H1 (cell line): ENCODE data around the gene SGCD. TPM values are rescaled to one million over a fixed set of nuclear protein-coding genes. Genes with fewer than 3 reads are reported as not detected.

Source experiments
- CTCF ChIA-PET: fragments of 300-600 bp; sonication (Branson Sonifier 250); formaldehyde crosslinking; loops from one replicate; lab custom pipeline; 2021; ENCODE audit not compliant: partially characterized antibody; lab: Charles Lee
- POLR2A ChIA-PET: fragments of 300-600 bp; sonication (Branson Sonifier 250); formaldehyde crosslinking; loops from one replicate; lab custom pipeline; 2021; ENCODE audit warnings: inconsistent platforms; ENCODE audit not compliant: partially characterized antibody; lab: Charles Lee
- DNase-seq, 2 experiments: peaks; one replicate each; pipeline versions ENCODE4 v3.0.0 to v3.0.0-alpha.2; 2010 to 2022; ENCODE audit warnings: low spot score in 2 of 2, low read depth in 1 of 2, mixed read lengths in 1 of 2
- FAIRE-seq: peaks from 2 replicates; lab custom pipeline; 2011; peaks lifted over from hg19 to GRCh38; lab: Jason Lieb, UNC
- H2AFZ ChIP-seq: 2 replicates; pipeline ENCODE4 v1.8.1; 2012; ENCODE audit warnings: low read length, inconsistent platforms
- H2AK5ac ChIP-seq: 2 replicates; pipeline ENCODE4 v1.6.1; 2013; ENCODE audit warnings: low read depth, low read length
- H2BK120ac ChIP-seq: replicated peaks from 2 replicates; pipeline ENCODE3; 2013; ENCODE audit warnings: low read depth, low read length, inconsistent platforms
- H2BK12ac ChIP-seq: 2 replicates; pipeline ENCODE4 v1.6.1; 2013; ENCODE audit warnings: low read depth, low read length
- H2BK15ac ChIP-seq: 2 replicates; pipeline ENCODE4 v1.6.1; 2013; ENCODE audit warnings: low read length
- H2BK20ac ChIP-seq: 2 replicates; pipeline ENCODE4 v1.6.1; 2013; ENCODE audit warnings: low read length
- H2BK5ac ChIP-seq: 2 replicates; pipeline ENCODE4 v1.6.1; 2013; ENCODE audit warnings: low read depth, low read length
- H3K14ac ChIP-seq: 2 replicates; pipeline ENCODE4 v1.6.1; 2013; ENCODE audit warnings: inconsistent platforms; ENCODE audit not compliant: insufficient read length
- H3K18ac ChIP-seq: 2 replicates; pipeline ENCODE4 v1.6.1; 2013; ENCODE audit warnings: low read length; ENCODE audit errors: extremely low read depth
- H3K23ac ChIP-seq: 2 replicates; pipeline ENCODE4 v1.6.1; 2013; ENCODE audit warnings: inconsistent platforms; ENCODE audit not compliant: insufficient read length
- H3K23me2 ChIP-seq: 2 replicates; pipeline ENCODE4 v1.6.1; 2013; ENCODE audit warnings: low read depth, low read length
- H3K27ac ChIP-seq: 2 replicates; pipeline ENCODE4 v1.6.1; 2011; ENCODE audit warnings: low read depth, low read length, inconsistent platforms
- H3K27me3 ChIP-seq, 4 experiments: replicated peaks in 1 of 4; 1 replicate in 1 of 4; 2 replicates in 3 of 4; pipeline versions ENCODE4 v1.6.1 to v1.8.1; 2011 to 2013; ENCODE audit warnings: low read length in 3 of 4, mild to moderate bottlenecking in 3 of 4, inconsistent platforms in 2 of 4, mixed read lengths in 2 of 4, moderate library complexity in 1 of 4; ENCODE audit not compliant: control insufficient read depth in 3 of 4, insufficient read depth in 3 of 4; ENCODE audit errors: extremely low read depth in 1 of 4
- H3K36me3 ChIP-seq, 4 experiments: 2 replicates each; pipeline versions ENCODE4 v1.6.1 to v1.8.1; 2011 to 2013; ENCODE audit warnings: mild to moderate bottlenecking in 4 of 4, low read length in 3 of 4, moderate library complexity in 2 of 4, control low read depth in 1 of 4, inconsistent platforms in 1 of 4; ENCODE audit not compliant: insufficient read depth in 4 of 4, control insufficient read depth in 2 of 4
- H3K4ac ChIP-seq: replicated peaks from 2 replicates; pipeline ENCODE3; 2013; ENCODE audit warnings: low read length, low read depth, mixed read lengths, inconsistent platforms; ENCODE audit not compliant: insufficient read length
- H3K4me1 ChIP-seq, 4 experiments: replicated peaks in 1 of 4; 1 replicate in 1 of 4; 2 replicates in 3 of 4; pipeline versions ENCODE4 v1.6.1 to v1.8.1; 2011 to 2013; ENCODE audit warnings: low read length in 3 of 4, inconsistent platforms in 2 of 4, mixed read lengths in 1 of 4; ENCODE audit not compliant: insufficient read depth in 4 of 4, control insufficient read depth in 3 of 4
- H3K4me2 ChIP-seq, 2 experiments: 2 replicates each; pipeline versions ENCODE4 v1.6.1 to v1.8.1; 2011 to 2013; ENCODE audit warnings: low read depth in 2 of 2, low read length in 2 of 2, control low read depth in 1 of 2, inconsistent platforms in 1 of 2, mild to moderate bottlenecking in 1 of 2; ENCODE audit not compliant: insufficient read depth in 1 of 2
- H3K4me3 ChIP-seq, 4 experiments: fragments of 200-600, 300-600 bp in 1 of 4; sonication (generic), shearing (Covaris generic), sonication (Bioruptor Twin) in 1 of 4; 2 replicates each; pipeline versions ENCODE4 v1.5.1 to v1.8.1; 2011 to 2016; ENCODE audit warnings: low read length in 4 of 4, low read depth in 3 of 4, control low read depth in 2 of 4, inconsistent platforms in 2 of 4, mild to moderate bottlenecking in 2 of 4, mixed read lengths in 1 of 4, moderate library complexity in 1 of 4; ENCODE audit not compliant: insufficient read depth in 2 of 4; ENCODE audit errors: extremely low read depth in 1 of 4
- H3K56ac ChIP-seq: replicated peaks from 2 replicates; pipeline ENCODE3; 2013; ENCODE audit warnings: low read depth, mild to moderate bottlenecking, mixed read lengths, low read length, inconsistent platforms; ENCODE audit not compliant: insufficient read length
- H3K79me1 ChIP-seq: 2 replicates; pipeline ENCODE4 v1.6.1; 2013; ENCODE audit warnings: low read depth, low read length, control low read depth
- H3K79me2 ChIP-seq, 2 experiments: 2 replicates each; pipeline versions ENCODE4 v1.6.1 to v1.8.1; 2012 to 2013; ENCODE audit warnings: low read length in 2 of 2, mild to moderate bottlenecking in 2 of 2, inconsistent platforms in 1 of 2; ENCODE audit not compliant: insufficient read depth in 2 of 2, control insufficient read depth in 1 of 2
- H3K9ac ChIP-seq, 4 experiments: replicated peaks in 1 of 4; 1 replicate in 1 of 4; 2 replicates in 3 of 4; pipeline versions ENCODE4 v1.6.1 to v1.8.1; 2011 to 2013; ENCODE audit warnings: low read depth in 3 of 4, low read length in 3 of 4, control low read depth in 2 of 4, mild to moderate bottlenecking in 2 of 4, moderate library complexity in 2 of 4, inconsistent platforms in 1 of 4; ENCODE audit errors: extremely low read depth in 1 of 4
- H3K9me3 ChIP-seq, 2 experiments: 2 replicates each; pipeline versions ENCODE4 v1.6.1 to v1.8.1; 2012 to 2013; ENCODE audit warnings: mild to moderate bottlenecking in 2 of 2, moderate library complexity in 2 of 2, control low read depth in 1 of 2, inconsistent platforms in 1 of 2, low read depth in 1 of 2, low read length in 1 of 2, mixed read lengths in 1 of 2; ENCODE audit not compliant: insufficient read depth in 2 of 2
- H4K20me1 ChIP-seq, 2 experiments: replicated peaks in 1 of 2; 2 replicates each; pipeline versions ENCODE3 to v1.8.1; 2011 to 2013; ENCODE audit warnings: inconsistent platforms in 2 of 2, low read length in 2 of 2, mild to moderate bottlenecking in 1 of 2; ENCODE audit not compliant: insufficient read depth in 2 of 2, control insufficient read depth in 1 of 2
- H4K5ac ChIP-seq: 2 replicates; pipeline ENCODE4 v1.6.1; 2013; ENCODE audit warnings: low read length, low read depth, mixed read lengths, inconsistent platforms; ENCODE audit not compliant: insufficient read length
- H4K8ac ChIP-seq: 2 replicates; pipeline ENCODE4 v1.8.0; 2013; ENCODE audit warnings: mild to moderate bottlenecking, moderate library complexity, low read length, inconsistent platforms; ENCODE audit not compliant: insufficient read depth; ENCODE audit errors: extremely low read depth
- H4K91ac ChIP-seq: replicated peaks from 2 replicates; pipeline ENCODE3; 2013; ENCODE audit warnings: low read length, mixed read lengths, inconsistent platforms; ENCODE audit not compliant: insufficient read length
- CHD1 ChIP-seq: IDR thresholded peaks from 2 replicates; pipeline ENCODE4 v1.6.1; 2012; ENCODE audit warnings: low read depth, low read length, improper control_type of control experiment
- CTBP2 ChIP-seq: IDR thresholded peaks from 2 replicates; pipeline ENCODE4 v1.7.0; 2011; ENCODE audit warnings: borderline replicate concordance, mild to moderate bottlenecking, moderate library complexity, mixed read lengths, low read length; ENCODE audit not compliant: insufficient read depth, insufficient read length
- HDAC6 ChIP-seq: IDR thresholded peaks from one replicate; pipeline ENCODE4 v1.7.1; 2012; ENCODE audit warnings: low read depth, mild to moderate bottlenecking, inconsistent platforms, low read length, moderate library complexity
- NANOG ChIP-seq: IDR thresholded peaks from 2 replicates; pipeline ENCODE4 v1.6.1; 2011; ENCODE audit warnings: low read length, low read depth, mild to moderate bottlenecking, inconsistent platforms; ENCODE audit not compliant: insufficient read depth, poor library complexity, severe bottlenecking
- RXRA ChIP-seq: IDR thresholded peaks from 2 replicates; pipeline ENCODE4 v1.6.1; 2011; ENCODE audit warnings: low read depth, mild to moderate bottlenecking, low read length, moderate library complexity; ENCODE audit not compliant: insufficient read depth
- SIN3A ChIP-seq, 2 experiments: IDR thresholded peaks in 1 of 2; conservative IDR thresholded peaks in 1 of 2; 2 replicates each; pipeline ENCODE4 v1.6.1; 2011 to 2012; ENCODE audit warnings: low read length in 2 of 2, improper control_type of control experiment in 1 of 2, low read depth in 1 of 2, mild to moderate bottlenecking in 1 of 2
- SUZ12 ChIP-seq: fragments of 200-600 bp; sonication (generic); IDR thresholded peaks from 2 replicates; pipeline ENCODE4 v1.6.1; 2012; ENCODE audit warnings: mild to moderate bottlenecking, inconsistent platforms, low read length, moderate library complexity, mixed read lengths
- ZNF274 ChIP-seq: IDR thresholded peaks from 2 replicates; pipeline ENCODE4 v1.7.0; 2012; ENCODE audit warnings: low read length, borderline replicate concordance; ENCODE audit errors: extremely low read depth
- WGBS, 2 experiments: shearing (Covaris generic) in 1 of 2; methylation state at CpG; one replicate each; pipeline versions ENCODE4 v1.1.6 to v1.1.7; 2013 to 2015; ENCODE audit warnings: low lambda C conversion rate in 2 of 2, mixed read lengths in 2 of 2, inconsistent platforms in 1 of 2, low coverage in 1 of 2, missing lambda C conversion rate in 1 of 2; ENCODE audit not compliant: insufficient replicate concordance in 2 of 2, insufficient coverage in 1 of 2, insufficient read length in 1 of 2; ENCODE audit errors: extremely low coverage in 1 of 2, missing lambda C conversion rate in 1 of 2; 5-methylcytosine and 5-hydroxymethylcytosine counted together
- polyA plus RNA-seq, 7 experiments: library from polyadenylated mRNA; depleted of rRNA in 3 of 7; stranded (reverse) in 5 of 7; unstranded in 2 of 7; fragments of >200 nt in 5 of 7; fragments of 200-250 nt in 2 of 7; gene quantifications; 1 replicate in 5 of 7; 2 replicates in 1 of 7; 4 replicates in 1 of 7; pipeline versions ENCODE4 v1.2.1 to v1.2.3, GENCODE V29; 2011 to 2013; ENCODE audit warnings: missing spikeins in 2 of 7, mixed read lengths in 2 of 7
- total RNA-seq: library from RNA; stranded (reverse); fragmentation: NEBNext Ultra II Directional; extraction: Animal tissue kit (Norgen Biotek cat#: 25700); gene quantifications from 2 replicates; pipeline ENCODE4 v1.2.1, GENCODE V29; 2021
- TF ChIP-seq, protein P1 (sequence below): IDR thresholded peaks from 2 replicates; pipeline ENCODE4 v1.6.1; 2011; ENCODE audit warnings: low read depth, mild to moderate bottlenecking, low read length; ENCODE audit not compliant: insufficient read depth
- TF ChIP-seq, protein P2 (sequence below): IDR thresholded peaks from 2 replicates; pipeline ENCODE4 v1.6.1; 2011; ENCODE audit warnings: low read length, improper control_type of control experiment

The SGCD gene
- total and polyA plus RNA-seq, 2 of the 8 experiments (the other 6 are each of a cell fraction or from before 2014, with no cell fraction given), result 0.04 to 0.08 TPM

DNA sequence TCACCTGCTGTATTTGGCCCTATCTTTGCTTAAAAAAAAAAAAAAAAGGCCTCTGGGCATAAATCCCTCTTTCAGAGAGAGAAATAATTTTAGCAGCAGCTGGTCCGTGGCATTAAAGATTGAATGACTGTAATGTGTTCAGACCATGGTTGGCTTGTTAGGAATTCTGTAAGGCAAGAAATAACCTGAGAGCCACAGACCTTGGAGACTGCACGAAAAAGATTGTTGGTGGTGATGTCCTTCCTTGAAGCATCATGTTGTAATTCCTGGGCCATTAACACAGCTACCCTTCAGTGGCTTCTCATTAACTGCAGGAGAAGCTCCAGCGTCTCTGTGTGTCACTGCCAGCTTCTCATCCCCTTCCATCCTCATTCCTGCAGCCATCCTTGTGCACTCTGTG lies 79.0 kb downstream of the SGCD start:
- no peak overlapping the region for H2BK12ac ChIP-seq
- H3K36me3 ChIP-seq, result no peaks in the 10 kb centered on the region
- no peak overlapping the region for H2BK5ac ChIP-seq
- no peaks in the 10 kb centered on the region for H3K79me2 ChIP-seq
- POLR2A ChIA-PET, result no interaction called here
- H3K23me2 ChIP-seq, result no peaks in the 10 kb centered on the region
- no peak overlapping the region for H3K27ac ChIP-seq
- H4K5ac ChIP-seq, result no peak overlapping the region
- no peak overlapping the region for H3K4me3 ChIP-seq
- H3K56ac ChIP-seq, result no peak overlapping the region
- H3K79me1 ChIP-seq, result no peaks in the 10 kb centered on the region
- no peak overlapping the region for H2AK5ac ChIP-seq
- H3K23ac ChIP-seq, result no peak overlapping the region
- H2BK120ac ChIP-seq, result no peak overlapping the region
- no peak overlapping the region for H2BK20ac ChIP-seq
- WGBS, 2 experiments, result 91% methylated on average over 3 of the region's 3 CpGs; no CpG with 5 or more reads in 1 of the 2 experiments
- no peak overlapping the region for H2AFZ ChIP-seq
- H3K4me2 ChIP-seq, result no peak overlapping the region
- DNase-seq (no peak), FAIRE-seq (no peak)
- H4K91ac ChIP-seq, result no peak overlapping the region
- no peak overlapping the region for H2BK15ac ChIP-seq
- H4K20me1 ChIP-seq, result no peaks in the 10 kb centered on the region
- no peak overlapping the region for H3K4ac ChIP-seq
- no peaks in the 10 kb centered on the region for H3K27me3 ChIP-seq
- no peak overlapping the region for H4K8ac ChIP-seq
- H3K14ac ChIP-seq, result no peak overlapping the region
- H3K9ac ChIP-seq, result no peak overlapping the region
- H3K4me1 ChIP-seq, result peaks cover 0 to 5% (median 1%) of the 10 kb centered on the region in 4 experiments; a peak in 1 of 7 replicates
- CTCF ChIA-PET, result interaction anchor here (1.0 kb wide), 1 partner anchor 69 kb away, joined by 3 read pairs; no protein-coding TSS in a partner anchor
- no peak overlapping the region for H3K18ac ChIP-seq
- no peaks in the 10 kb centered on the region for H3K9me3 ChIP-seq
- TF ChIP-seq CHD1 (no peak), NANOG (no peak), SIN3A (conservative IDR thresholded peaks at IDR 0.05 in 1 of 2, IDR thresholded peaks at IDR 0.05 in 1 of 2; ENCODE audit: low read depth in 1 of 2, low read length in 2 of 2) (no peak), RXRA (no peak), ZNF274 (no peak), HDAC6 (no peak), SUZ12 (no peak), CTBP2 (no peak)
- TF ChIP-seq, protein P1, sequence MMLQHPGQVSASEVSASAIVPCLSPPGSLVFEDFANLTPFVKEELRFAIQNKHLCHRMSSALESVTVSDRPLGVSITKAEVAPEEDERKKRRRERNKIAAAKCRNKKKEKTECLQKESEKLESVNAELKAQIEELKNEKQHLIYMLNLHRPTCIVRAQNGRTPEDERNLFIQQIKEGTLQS, result no peak
- TF ChIP-seq, protein P2, sequence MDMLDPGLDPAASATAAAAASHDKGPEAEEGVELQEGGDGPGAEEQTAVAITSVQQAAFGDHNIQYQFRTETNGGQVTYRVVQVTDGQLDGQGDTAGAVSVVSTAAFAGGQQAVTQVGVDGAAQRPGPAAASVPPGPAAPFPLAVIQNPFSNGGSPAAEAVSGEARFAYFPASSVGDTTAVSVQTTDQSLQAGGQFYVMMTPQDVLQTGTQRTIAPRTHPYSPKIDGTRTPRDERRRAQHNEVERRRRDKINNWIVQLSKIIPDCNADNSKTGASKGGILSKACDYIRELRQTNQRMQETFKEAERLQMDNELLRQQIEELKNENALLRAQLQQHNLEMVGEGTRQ, result no peak
